KOPT-K1 (cell line): Measurements from ENCODE around the gene CAMKK1.

Experiments
- H3K27ac ChIP-seq: fragments of 200-600 bp; sonication (generic); 2 replicates; pipeline ENCODE4 v1.5.1; 2016; ENCODE audit warnings: antibody characterized with exemption, mild to moderate bottlenecking, low read depth, low read length; ENCODE audit not compliant: poor library complexity, severe bottlenecking
- H3K36me3 ChIP-seq: fragments of 200-600 bp; sonication (generic); 2 replicates; pipeline ENCODE4 v1.5.1; 2017; ENCODE audit warnings: antibody characterized with exemption, mild to moderate bottlenecking, low read length, moderate library complexity; ENCODE audit not compliant: insufficient read depth
- H3K9me3 ChIP-seq: fragments of 200-600 bp; sonication (generic); 2 replicates; pipeline ENCODE4 v1.5.1; 2017; ENCODE audit warnings: antibody characterized with exemption, low read length, mild to moderate bottlenecking; ENCODE audit not compliant: insufficient read depth, poor library complexity, severe bottlenecking

CAMKK1 gene

GRCh38 chr17:3812771-3813170 lies 80.1 kb downstream of the CAMKK1 start:
- no peak overlapping the region for H3K27ac ChIP-seq
- H3K9me3 ChIP-seq, result no peaks in the 10 kb centered on the region
- H3K36me3 ChIP-seq, result peaks cover 100% of the 10 kb centered on the region

- no peak overlapping the region for H3K27ac ChIP-seq
- H3K9me3 ChIP-seq, result no peaks in the 10 kb centered on the region
- H3K36me3 ChIP-seq, result peaks cover 100% of the 10 kb centered on the region
Observed at GRCh38 chr17:3812284-3812683, 80.6 kb downstream of the CAMKK1 start.
